Panc1 (cell line): ENCODE measurements around the gene NTSR2. TPM values are rescaled to one million over a fixed set of nuclear protein-coding genes. Genes with fewer than 3 reads are reported as not detected.

Experiments used
- ATAC-seq: fragments of 200-7000 bp; cut with Tn5 transposase; 2 replicates; pipeline ENCODE4 v1.9.1; 2020; ENCODE audit warnings: mild to moderate bottlenecking, moderate library complexity
- BruUV-seq: library from RNA; stranded (reverse); fragments of 400-500 nt; replicated peaks from 2 replicates; lab custom pipeline; 2021; lab: Mats Ljungman, UMichigan
- CTCF ChIA-PET: fragments of 300-600 bp; sonication (Branson Sonifier 250); formaldehyde crosslinking; loops from one replicate; lab custom pipeline; 2022; ENCODE audit warnings: antibody characterized with exemption; lab: Charles Lee
- POLR2A ChIA-PET: fragments of 300-600 bp; sonication (Branson Sonifier 250); formaldehyde crosslinking; loops from one replicate; lab custom pipeline; 2022; ENCODE audit warnings: antibody characterized with exemption; lab: Charles Lee
- DNase-seq: peaks from one replicate; pipeline ENCODE4 v3.0.0-alpha.2; 2010; ENCODE audit warnings: low read depth, low spot score
- H3K27ac ChIP-seq: 2 replicates; pipeline ENCODE4 v1.5.1; 2011; ENCODE audit warnings: mild to moderate bottlenecking, low read length, inconsistent platforms
- H3K27me3 ChIP-seq: fragments of 200-500 bp; sonication (Bioruptor generic); 2 replicates; pipeline ENCODE4 v1.6.0; 2014; ENCODE audit warnings: low read length, inconsistent platforms; ENCODE audit not compliant: control insufficient read depth, insufficient read depth
- H3K36me3 ChIP-seq: fragments of 200-500 bp; sonication (Bioruptor generic); 2 replicates; pipeline ENCODE4 v1.5.1; 2014; ENCODE audit warnings: inconsistent platforms, mild to moderate bottlenecking, low read length, moderate library complexity; ENCODE audit not compliant: control insufficient read depth, insufficient read depth
- H3K4me1 ChIP-seq: 2 replicates; pipeline ENCODE4 v1.5.1; 2011; ENCODE audit warnings: inconsistent platforms, mild to moderate bottlenecking, low read length, moderate library complexity; ENCODE audit not compliant: control insufficient read depth, insufficient read depth
- H3K4me3 ChIP-seq, 2 experiments: 2 replicates each; pipeline ENCODE4 v1.5.1; 2011 to 2012; ENCODE audit warnings: low read depth in 2 of 2, low read length in 2 of 2, mild to moderate bottlenecking in 2 of 2, inconsistent platforms in 1 of 2, moderate library complexity in 1 of 2
- H3K9me3 ChIP-seq: fragments of 200-500 bp; sonication (Bioruptor generic); 2 replicates; pipeline ENCODE4 v1.5.1; 2014; ENCODE audit warnings: low read depth, mild to moderate bottlenecking, inconsistent platforms, low read length, moderate library complexity; ENCODE audit not compliant: control insufficient read depth, insufficient read depth
- POLR2AphosphoS5 ChIP-seq: IDR thresholded peaks from 2 replicates; pipeline ENCODE4 v1.6.1; 2012; ENCODE audit warnings: mild to moderate bottlenecking, low read depth, low read length, moderate library complexity
- SIN3A ChIP-seq: IDR thresholded peaks from 2 replicates; pipeline ENCODE4 v1.6.1; 2012; ENCODE audit warnings: low read depth, mild to moderate bottlenecking, low read length, moderate library complexity, borderline replicate concordance; ENCODE audit not compliant: insufficient read depth
- TCF7L2 ChIP-seq: IDR thresholded peaks from 2 replicates; pipeline ENCODE4 v1.6.1; 2011; ENCODE audit warnings: mild to moderate bottlenecking, low read depth, low read length, inconsistent platforms
- in situ Hi-C: cut with HindIII; loops from 2 replicates; pipeline ENCODE4 v1.10.0; 2016; ENCODE audit warnings: low sequenced_read_pairs, low pct_unique_long_range_greater_than_20kb
- intact Hi-C: fragments of 100-400 bp; cut with micrococcal nuclease; formaldehyde crosslinking; loops from one replicate; pipeline ENCODE4 v1.10.0; 2022; ENCODE audit not compliant: unreplicated experiment
- total RNA-seq: library from RNA; stranded (reverse); gene quantifications from one replicate; pipeline ENCODE4 v1.2.1, GENCODE V29; 2021; ENCODE audit not compliant: unreplicated experiment
- TF ChIP-seq, protein P1 (sequence below): fragments of 450-650 bp; IDR thresholded peaks from 2 replicates; pipeline ENCODE4 v1.5.1; 2017; ENCODE audit warnings: mild to moderate bottlenecking
- TF ChIP-seq, protein P2 (sequence below), 2 experiments: IDR thresholded peaks; 2 replicates each; pipeline ENCODE4 v1.6.1; 2011 to 2012; ENCODE audit warnings: low read depth in 2 of 2, control low read depth in 1 of 2, low read length in 1 of 2, mild to moderate bottlenecking in 1 of 2, moderate library complexity in 1 of 2; ENCODE audit not compliant: insufficient read depth in 1 of 2

The NTSR2 gene
- total RNA-seq, 1 experiment from 2014 or later: 0.15 TPM

DNA sequence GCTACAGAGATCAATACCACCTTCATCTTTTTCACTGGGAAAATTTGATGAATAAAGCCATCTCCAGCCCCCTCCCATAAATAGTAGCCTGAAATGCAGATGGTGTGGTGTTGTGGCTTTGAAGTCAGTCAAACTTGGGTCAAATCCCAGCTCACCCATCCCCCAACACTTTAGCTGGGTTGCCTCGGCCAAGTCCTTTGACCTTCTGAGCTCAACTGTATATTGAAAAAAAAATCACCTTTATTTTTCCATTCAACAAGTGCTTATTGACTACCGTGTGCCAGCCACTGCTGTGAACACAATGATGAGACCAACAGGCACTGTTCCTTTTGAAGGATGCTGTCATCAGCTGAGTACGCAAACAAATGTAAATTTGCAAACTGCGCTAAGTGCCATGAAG is 35.1 kb upstream of the NTSR2 start:
- intact Hi-C loops: no loop called here
- in situ Hi-C loops: no loop called here
- TF ChIP-seq POLR2AphosphoS5: no peak
- DNase-seq (no peak), ATAC-seq (no peak)
- Histone ChIP-seq H3K4me1 (no peaks in the 10 kb centered on the region), H3K9me3 (no peaks in the 10 kb centered on the region; the same call in 1 of the 2 replicates), H3K27ac (no peak overlapping the region), H3K27me3 (no peaks in the 10 kb centered on the region), H3K36me3 (no peaks in the 10 kb centered on the region), H3K4me3 (no peak overlapping the region)
- ChIA-PET POLR2A (no interaction called here), CTCF (interaction anchor here (0.6 kb wide), 1 partner anchor 12 kb away, joined by 5 read pairs; no protein-coding TSS in a partner anchor)
- BruUV-seq: no TSS peak

DNA sequence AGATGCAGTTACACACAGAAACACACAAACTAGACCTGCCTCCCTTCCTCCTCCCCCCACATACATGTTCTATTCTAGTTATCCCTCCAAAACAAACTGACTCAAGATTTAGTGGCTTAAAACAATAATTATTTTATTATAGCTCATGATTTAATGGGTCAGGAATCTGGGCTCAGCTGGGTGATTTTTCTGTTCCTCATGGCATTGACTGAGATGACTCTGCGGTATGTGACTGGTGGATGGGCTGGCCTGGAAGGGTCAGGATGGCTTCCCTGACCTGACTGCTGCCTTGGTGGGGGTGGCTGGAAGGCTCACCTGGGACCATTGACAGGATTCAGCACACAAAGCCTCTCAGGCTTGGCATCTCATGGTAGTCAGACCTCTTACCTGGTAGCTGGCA is 33.7 kb upstream of the NTSR2 start:
- Histone ChIP-seq H3K36me3 (no peaks in the 10 kb centered on the region), H3K27me3 (no peaks in the 10 kb centered on the region), H3K27ac (no peak overlapping the region), H3K4me1 (peaks cover under 1% of the 10 kb centered on the region), H3K4me3 (no peak overlapping the region), H3K9me3 (no peaks in the 10 kb centered on the region; the same call in 1 of the 2 replicates)
- in situ Hi-C loops: no loop called here
- no TSS peak for BruUV-seq
- ATAC-seq (peak; percentile 22; the same call in 1 of the 2 replicates), DNase-seq (no peak)
- intact Hi-C loops: no loop called here
- POLR2A ChIA-PET: no interaction called here
- no peak for TF ChIP-seq SIN3A
- no peak for TF ChIP-seq POLR2AphosphoS5
- TF ChIP-seq, protein P1, sequence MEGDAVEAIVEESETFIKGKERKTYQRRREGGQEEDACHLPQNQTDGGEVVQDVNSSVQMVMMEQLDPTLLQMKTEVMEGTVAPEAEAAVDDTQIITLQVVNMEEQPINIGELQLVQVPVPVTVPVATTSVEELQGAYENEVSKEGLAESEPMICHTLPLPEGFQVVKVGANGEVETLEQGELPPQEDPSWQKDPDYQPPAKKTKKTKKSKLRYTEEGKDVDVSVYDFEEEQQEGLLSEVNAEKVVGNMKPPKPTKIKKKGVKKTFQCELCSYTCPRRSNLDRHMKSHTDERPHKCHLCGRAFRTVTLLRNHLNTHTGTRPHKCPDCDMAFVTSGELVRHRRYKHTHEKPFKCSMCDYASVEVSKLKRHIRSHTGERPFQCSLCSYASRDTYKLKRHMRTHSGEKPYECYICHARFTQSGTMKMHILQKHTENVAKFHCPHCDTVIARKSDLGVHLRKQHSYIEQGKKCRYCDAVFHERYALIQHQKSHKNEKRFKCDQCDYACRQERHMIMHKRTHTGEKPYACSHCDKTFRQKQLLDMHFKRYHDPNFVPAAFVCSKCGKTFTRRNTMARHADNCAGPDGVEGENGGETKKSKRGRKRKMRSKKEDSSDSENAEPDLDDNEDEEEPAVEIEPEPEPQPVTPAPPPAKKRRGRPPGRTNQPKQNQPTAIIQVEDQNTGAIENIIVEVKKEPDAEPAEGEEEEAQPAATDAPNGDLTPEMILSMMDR: no peak
- TF ChIP-seq, protein P2, sequence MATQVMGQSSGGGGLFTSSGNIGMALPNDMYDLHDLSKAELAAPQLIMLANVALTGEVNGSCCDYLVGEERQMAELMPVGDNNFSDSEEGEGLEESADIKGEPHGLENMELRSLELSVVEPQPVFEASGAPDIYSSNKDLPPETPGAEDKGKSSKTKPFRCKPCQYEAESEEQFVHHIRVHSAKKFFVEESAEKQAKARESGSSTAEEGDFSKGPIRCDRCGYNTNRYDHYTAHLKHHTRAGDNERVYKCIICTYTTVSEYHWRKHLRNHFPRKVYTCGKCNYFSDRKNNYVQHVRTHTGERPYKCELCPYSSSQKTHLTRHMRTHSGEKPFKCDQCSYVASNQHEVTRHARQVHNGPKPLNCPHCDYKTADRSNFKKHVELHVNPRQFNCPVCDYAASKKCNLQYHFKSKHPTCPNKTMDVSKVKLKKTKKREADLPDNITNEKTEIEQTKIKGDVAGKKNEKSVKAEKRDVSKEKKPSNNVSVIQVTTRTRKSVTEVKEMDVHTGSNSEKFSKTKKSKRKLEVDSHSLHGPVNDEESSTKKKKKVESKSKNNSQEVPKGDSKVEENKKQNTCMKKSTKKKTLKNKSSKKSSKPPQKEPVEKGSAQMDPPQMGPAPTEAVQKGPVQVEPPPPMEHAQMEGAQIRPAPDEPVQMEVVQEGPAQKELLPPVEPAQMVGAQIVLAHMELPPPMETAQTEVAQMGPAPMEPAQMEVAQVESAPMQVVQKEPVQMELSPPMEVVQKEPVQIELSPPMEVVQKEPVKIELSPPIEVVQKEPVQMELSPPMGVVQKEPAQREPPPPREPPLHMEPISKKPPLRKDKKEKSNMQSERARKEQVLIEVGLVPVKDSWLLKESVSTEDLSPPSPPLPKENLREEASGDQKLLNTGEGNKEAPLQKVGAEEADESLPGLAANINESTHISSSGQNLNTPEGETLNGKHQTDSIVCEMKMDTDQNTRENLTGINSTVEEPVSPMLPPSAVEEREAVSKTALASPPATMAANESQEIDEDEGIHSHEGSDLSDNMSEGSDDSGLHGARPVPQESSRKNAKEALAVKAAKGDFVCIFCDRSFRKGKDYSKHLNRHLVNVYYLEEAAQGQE (IDR thresholded peaks at IDR 0.05; ENCODE audit: insufficient read depth in 1 of 2, low read depth in 2 of 2, low read length in 1 of 2): no peak
- TF ChIP-seq TCF7L2: no peak
- CTCF ChIA-PET: no interaction called here

DNA sequence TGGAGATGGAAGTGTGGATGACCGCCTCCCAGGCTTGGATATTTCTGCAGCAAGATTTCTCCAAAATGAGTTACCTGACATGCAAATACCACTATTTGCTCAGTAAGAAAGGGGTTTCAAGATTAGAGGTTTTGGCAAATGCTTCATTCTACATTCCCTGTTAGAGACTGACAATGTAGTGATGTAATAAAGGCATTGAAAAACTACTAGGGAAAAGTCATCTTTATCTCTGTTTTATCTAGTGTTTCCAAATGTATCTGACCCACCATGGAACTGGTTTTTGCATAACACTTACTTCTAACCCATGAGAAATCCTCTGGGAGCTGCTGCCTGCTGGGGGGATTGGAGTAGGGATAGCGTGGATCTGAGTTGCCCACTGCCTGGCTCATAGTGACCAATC is 33.0 kb upstream of the NTSR2 start:
- no peak overlapping the region for H3K4me3 ChIP-seq
- ATAC-seq (no peak), DNase-seq (no peak)
- no peak for TF ChIP-seq POLR2AphosphoS5
- TF ChIP-seq, protein P2 (IDR thresholded peaks at IDR 0.05; ENCODE audit: insufficient read depth in 1 of 2, low read depth in 2 of 2, low read length in 1 of 2): no peak
- no peaks in the 10 kb centered on the region for H3K27me3 ChIP-seq
- no peaks in the 10 kb centered on the region; the same call in 1 of the 2 replicates for H3K9me3 ChIP-seq
- CTCF ChIA-PET: interaction anchor here (0.6 kb wide), 1 partner anchor 764 kb away, joined by 3 read pairs; no protein-coding TSS in a partner anchor
- BruUV-seq: no TSS peak
- no peaks in the 10 kb centered on the region for H3K36me3 ChIP-seq
- H3K27ac ChIP-seq: no peak overlapping the region
- intact Hi-C loops (no loop called here), in situ Hi-C loops (no loop called here)
- peaks cover 8% of the 10 kb centered on the region for H3K4me1 ChIP-seq
- POLR2A ChIA-PET: no interaction called here
